OCI-LY7 (cell line): Measurements from ENCODE around the gene WDR19. TPM values are rescaled to one million over a fixed set of nuclear protein-coding genes. Genes with fewer than 3 reads are reported as not detected.

Experiments used
- BruUV-seq: library from RNA; stranded (reverse); fragments of 400-500 nt; replicated peaks from 2 replicates; lab custom pipeline; 2021; lab: Mats Ljungman, UMichigan
- CTCF ChIA-PET: fragments of 300-600 bp; sonication (Branson Sonifier 250); formaldehyde crosslinking; loops from one replicate; lab custom pipeline; 2022; ENCODE audit warnings: antibody characterized with exemption; ENCODE audit not compliant: unreplicated experiment; lab: Charles Lee
- POLR2A ChIA-PET: fragments of 300-600 bp; sonication (Branson Sonifier 250); formaldehyde crosslinking; loops from one replicate; lab custom pipeline; 2022; ENCODE audit warnings: antibody characterized with exemption; lab: Charles Lee
- DNase-seq: peaks from one replicate; pipeline ENCODE4 v3.0.0-alpha.2; 2015; ENCODE audit warnings: low spot score
- H2AFZ ChIP-seq: fragments of 200-600 bp; sonication (generic), shearing (Covaris generic); 2 replicates; pipeline ENCODE4 v1.6.1; 2014; ENCODE audit warnings: mild to moderate bottlenecking, antibody characterized with exemption, low read length, moderate library complexity
- H3K27ac ChIP-seq: fragments of 200-600 bp; sonication (generic); 2 replicates; pipeline ENCODE4 v1.5.1; 2014; ENCODE audit warnings: mixed run types, low read depth, mild to moderate bottlenecking, moderate library complexity, low read length, inconsistent platforms; ENCODE audit not compliant: poor library complexity, severe bottlenecking
- H3K36me3 ChIP-seq: fragments of 200-600 bp; sonication (generic); 2 replicates; pipeline ENCODE4 v1.6.1; 2014; ENCODE audit warnings: mild to moderate bottlenecking, antibody characterized with exemption, low read length, moderate library complexity, mixed read lengths; ENCODE audit not compliant: insufficient read depth
- H3K4me1 ChIP-seq: fragments of 200-600 bp; sonication (generic); 2 replicates; pipeline ENCODE4 v1.5.1; 2014; ENCODE audit warnings: mild to moderate bottlenecking, low read length; ENCODE audit not compliant: insufficient read depth, poor library complexity, severe bottlenecking
- H3K4me2 ChIP-seq: fragments of 200-600 bp; sonication (generic); 2 replicates; pipeline ENCODE4 v1.6.1; 2014; ENCODE audit warnings: mild to moderate bottlenecking, low read length
- H3K4me3 ChIP-seq: fragments of 200-600 bp; sonication (generic); 2 replicates; pipeline ENCODE4 v1.5.1; 2014; ENCODE audit warnings: mild to moderate bottlenecking, low read depth, low read length; ENCODE audit not compliant: poor library complexity, severe bottlenecking
- H3K79me2 ChIP-seq: fragments of 200-600 bp; sonication (generic); 2 replicates; pipeline ENCODE4 v1.6.1; 2016; ENCODE audit warnings: low read depth, mild to moderate bottlenecking, low read length, moderate library complexity, mixed read lengths; ENCODE audit not compliant: insufficient read depth
- H3K9me2 ChIP-seq: fragments of 200-600 bp; sonication (generic); 2 replicates; pipeline ENCODE4 v1.6.1; 2016; ENCODE audit warnings: mild to moderate bottlenecking, low read length, mixed read lengths; ENCODE audit not compliant: insufficient read depth
- H3K9me3 ChIP-seq: fragments of 200-600 bp; sonication (generic); 2 replicates; pipeline ENCODE4 v1.6.1; 2014; ENCODE audit warnings: mild to moderate bottlenecking, mixed run types, low read length, mixed read lengths
- H4K20me1 ChIP-seq: fragments of 200-600 bp; sonication (generic); 2 replicates; pipeline ENCODE4 v1.6.1; 2014; ENCODE audit warnings: mild to moderate bottlenecking, antibody characterized with exemption, low read length, moderate library complexity, mixed read lengths; ENCODE audit not compliant: insufficient read depth
- EZH2phosphoT487 ChIP-seq: fragments of 200-600 bp; sonication (generic); IDR thresholded peaks from 2 replicates; pipeline ENCODE4 v1.6.1; 2018; ENCODE audit warnings: low read depth, borderline replicate concordance, mild to moderate bottlenecking, mixed run types, antibody characterized with exemption, low read length, moderate library complexity, mixed read lengths
- intact Hi-C: fragments of 100-400 bp; cut with micrococcal nuclease; formaldehyde crosslinking; loops from one replicate; pipeline ENCODE4 v1.10.0; 2022; ENCODE audit not compliant: unreplicated experiment
- total RNA-seq, 2 experiments: library from RNA; depleted of rRNA in 1 of 2; stranded (reverse); fragments of >200 nt in 1 of 2; shearing (Covaris generic) in 1 of 2; gene quantifications; 2 replicates each; pipeline ENCODE4 v1.2.3, GENCODE V29; 2014 to 2022
- TF ChIP-seq, protein P1 (sequence below): fragments of 200-600 bp; sonication (generic); conservative IDR thresholded peaks from 2 replicates; pipeline ENCODE4 v1.5.1; 2014; ENCODE audit warnings: mild to moderate bottlenecking, antibody characterized with exemption, low read length, moderate library complexity, mixed read lengths

Gene WDR19
- total RNA-seq, 2 experiments from 2014 or later, result 41.2 to 47.5 TPM

DNA sequence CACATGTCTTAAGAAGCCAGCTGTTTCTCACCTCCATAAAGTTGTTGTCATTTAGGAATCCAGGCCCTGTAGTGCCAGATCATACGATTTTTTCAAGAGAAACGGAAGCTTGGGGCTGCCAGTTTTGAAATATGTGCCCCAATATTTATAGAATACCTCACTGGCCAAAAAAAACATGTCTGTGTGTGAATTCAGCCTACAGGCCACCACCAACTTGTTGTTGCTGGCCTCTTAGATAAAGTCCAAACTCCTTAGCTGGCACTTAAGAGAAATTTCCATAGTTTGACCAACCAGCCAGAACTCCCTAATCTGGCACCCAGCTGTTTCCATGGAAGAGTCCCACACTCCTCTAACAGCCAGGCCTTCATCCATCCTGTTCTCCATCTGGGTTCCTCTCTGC, 74.1 kb downstream of the WDR19 start:
- Histone ChIP-seq H2AFZ (no peak overlapping the region), H4K20me1 (no peaks in the 10 kb centered on the region), H3K27ac (no peak overlapping the region), H3K4me2 (no peak overlapping the region), H3K36me3 (peaks cover 42% of the 10 kb centered on the region), H3K4me3 (no peak overlapping the region), H3K79me2 (no peaks in the 10 kb centered on the region), H3K4me1 (no peaks in the 10 kb centered on the region), H3K9me3 (no peaks in the 10 kb centered on the region), H3K9me2 (no peaks in the 10 kb centered on the region)
- no TSS peak for BruUV-seq
- POLR2A ChIA-PET, result interaction anchor here (0.5 kb wide), 1 partner anchor 12 kb away, joined by 4 read pairs; no protein-coding TSS in a partner anchor
- no peak for TF ChIP-seq EZH2phosphoT487
- TF ChIP-seq, protein P1, sequence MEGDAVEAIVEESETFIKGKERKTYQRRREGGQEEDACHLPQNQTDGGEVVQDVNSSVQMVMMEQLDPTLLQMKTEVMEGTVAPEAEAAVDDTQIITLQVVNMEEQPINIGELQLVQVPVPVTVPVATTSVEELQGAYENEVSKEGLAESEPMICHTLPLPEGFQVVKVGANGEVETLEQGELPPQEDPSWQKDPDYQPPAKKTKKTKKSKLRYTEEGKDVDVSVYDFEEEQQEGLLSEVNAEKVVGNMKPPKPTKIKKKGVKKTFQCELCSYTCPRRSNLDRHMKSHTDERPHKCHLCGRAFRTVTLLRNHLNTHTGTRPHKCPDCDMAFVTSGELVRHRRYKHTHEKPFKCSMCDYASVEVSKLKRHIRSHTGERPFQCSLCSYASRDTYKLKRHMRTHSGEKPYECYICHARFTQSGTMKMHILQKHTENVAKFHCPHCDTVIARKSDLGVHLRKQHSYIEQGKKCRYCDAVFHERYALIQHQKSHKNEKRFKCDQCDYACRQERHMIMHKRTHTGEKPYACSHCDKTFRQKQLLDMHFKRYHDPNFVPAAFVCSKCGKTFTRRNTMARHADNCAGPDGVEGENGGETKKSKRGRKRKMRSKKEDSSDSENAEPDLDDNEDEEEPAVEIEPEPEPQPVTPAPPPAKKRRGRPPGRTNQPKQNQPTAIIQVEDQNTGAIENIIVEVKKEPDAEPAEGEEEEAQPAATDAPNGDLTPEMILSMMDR, result no peak
- intact Hi-C loops, result no loop called here
- no peak for DNase-seq
- CTCF ChIA-PET, result no interaction called here

GRCh38 chr4:39259571-39260330, 77.4 kb downstream of the WDR19 start:
- ChIA-PET CTCF (no interaction called here), POLR2A (interaction anchor here (0.6 to 0.7 kb wide), 2 partner anchors 30 to 72 kb away, joined by 5 to 6 read pairs; no protein-coding TSS in a partner anchor)
- intact Hi-C loops, result no loop called here
- Histone ChIP-seq H3K9me3 (no peaks in the 10 kb centered on the region), H3K4me1 (no peaks in the 10 kb centered on the region), H3K4me2 (no peak overlapping the region), H3K4me3 (no peak overlapping the region), H3K27ac (no peak overlapping the region), H3K9me2 (no peaks in the 10 kb centered on the region), H2AFZ (no peak overlapping the region), H4K20me1 (no peaks in the 10 kb centered on the region), H3K79me2 (no peaks in the 10 kb centered on the region), H3K36me3 (peaks cover 41% of the 10 kb centered on the region)
- TF ChIP-seq EZH2phosphoT487, result no peak
- TF ChIP-seq, protein P1, result no peak
- DNase-seq, result no peak
- BruUV-seq, result no TSS peak

DNA sequence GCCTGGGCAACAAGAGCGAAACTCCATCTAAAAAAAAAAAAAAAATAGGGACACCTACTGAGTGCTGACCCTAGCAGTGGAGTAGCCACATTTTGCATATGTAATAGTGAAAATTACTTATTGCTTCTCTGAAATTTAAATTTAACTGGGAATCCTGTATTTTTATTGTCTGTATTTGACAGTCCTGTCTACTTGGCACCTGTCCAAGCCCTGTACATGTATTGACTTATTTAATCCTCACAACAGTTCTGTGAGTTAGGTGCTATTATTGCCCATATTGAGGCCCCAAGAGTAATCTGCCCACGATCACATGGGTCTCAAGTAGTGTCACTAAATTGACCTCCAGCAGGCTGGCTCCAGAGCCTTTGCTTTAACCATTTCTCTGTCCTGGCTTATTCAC, 81.6 kb downstream of the WDR19 start:
- no peaks in the 10 kb centered on the region for H3K4me1 ChIP-seq
- no TSS peak for BruUV-seq
- TF ChIP-seq EZH2phosphoT487, result no peak
- TF ChIP-seq, protein P1, result no peak
- no peaks in the 10 kb centered on the region for H4K20me1 ChIP-seq
- ChIA-PET CTCF (no interaction called here), POLR2A (no interaction called here)
- no peak overlapping the region for H3K27ac ChIP-seq
- H3K36me3 ChIP-seq, result peaks cover 14% of the 10 kb centered on the region
- H3K4me3 ChIP-seq, result no peak overlapping the region
- H3K9me3 ChIP-seq, result no peaks in the 10 kb centered on the region
- DNase-seq, result no peak
- H2AFZ ChIP-seq, result no peak overlapping the region
- no peaks in the 10 kb centered on the region for H3K79me2 ChIP-seq
- no peaks in the 10 kb centered on the region for H3K9me2 ChIP-seq
- no peak overlapping the region for H3K4me2 ChIP-seq
- intact Hi-C loops, result no loop called here
